AG09309 (cell line): ENCODE data around the gene EIF5B.

Experiments
- DNase-seq: peaks from one replicate; pipeline ENCODE4 v3.0.0-alpha.2; 2010; ENCODE audit warnings: low read depth
- H3K4me3 ChIP-seq: 2 replicates; pipeline ENCODE4 v1.5.1; 2011; ENCODE audit warnings: mild to moderate bottlenecking, low read depth, low read length, moderate library complexity; ENCODE audit not compliant: control insufficient read depth
- TF ChIP-seq, protein P1 (sequence below): IDR thresholded peaks from 2 replicates; pipeline ENCODE4 v1.5.1; 2011; ENCODE audit warnings: mild to moderate bottlenecking, low read depth, low read length, inconsistent platforms; ENCODE audit not compliant: insufficient read depth, control insufficient read depth; ENCODE audit errors: missing control alignments

The EIF5B gene

DNA sequence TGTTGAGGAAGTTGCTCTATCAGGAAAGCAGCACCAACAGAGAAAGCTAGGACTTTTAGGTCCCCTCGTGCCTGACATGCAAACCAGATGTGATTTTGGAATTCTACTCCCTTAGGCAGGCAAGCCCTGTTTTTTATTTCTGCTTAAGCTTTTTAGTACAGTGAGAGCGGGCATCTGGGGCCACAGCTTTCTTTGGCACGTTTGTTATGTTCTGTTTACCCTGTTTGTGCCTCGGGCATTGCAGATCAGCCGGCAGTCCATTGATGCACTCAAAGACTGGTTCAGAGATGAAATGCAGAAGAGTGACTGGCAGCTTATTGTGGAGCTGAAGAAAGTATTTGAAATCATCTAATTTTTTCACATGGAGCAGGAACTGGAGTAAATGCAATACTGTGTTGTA is 61.9 kb downstream of the EIF5B start:
- TF ChIP-seq, protein P1, sequence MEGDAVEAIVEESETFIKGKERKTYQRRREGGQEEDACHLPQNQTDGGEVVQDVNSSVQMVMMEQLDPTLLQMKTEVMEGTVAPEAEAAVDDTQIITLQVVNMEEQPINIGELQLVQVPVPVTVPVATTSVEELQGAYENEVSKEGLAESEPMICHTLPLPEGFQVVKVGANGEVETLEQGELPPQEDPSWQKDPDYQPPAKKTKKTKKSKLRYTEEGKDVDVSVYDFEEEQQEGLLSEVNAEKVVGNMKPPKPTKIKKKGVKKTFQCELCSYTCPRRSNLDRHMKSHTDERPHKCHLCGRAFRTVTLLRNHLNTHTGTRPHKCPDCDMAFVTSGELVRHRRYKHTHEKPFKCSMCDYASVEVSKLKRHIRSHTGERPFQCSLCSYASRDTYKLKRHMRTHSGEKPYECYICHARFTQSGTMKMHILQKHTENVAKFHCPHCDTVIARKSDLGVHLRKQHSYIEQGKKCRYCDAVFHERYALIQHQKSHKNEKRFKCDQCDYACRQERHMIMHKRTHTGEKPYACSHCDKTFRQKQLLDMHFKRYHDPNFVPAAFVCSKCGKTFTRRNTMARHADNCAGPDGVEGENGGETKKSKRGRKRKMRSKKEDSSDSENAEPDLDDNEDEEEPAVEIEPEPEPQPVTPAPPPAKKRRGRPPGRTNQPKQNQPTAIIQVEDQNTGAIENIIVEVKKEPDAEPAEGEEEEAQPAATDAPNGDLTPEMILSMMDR: no peak
- H3K4me3 ChIP-seq: no peak overlapping the region
- DNase-seq: no peak

DNA sequence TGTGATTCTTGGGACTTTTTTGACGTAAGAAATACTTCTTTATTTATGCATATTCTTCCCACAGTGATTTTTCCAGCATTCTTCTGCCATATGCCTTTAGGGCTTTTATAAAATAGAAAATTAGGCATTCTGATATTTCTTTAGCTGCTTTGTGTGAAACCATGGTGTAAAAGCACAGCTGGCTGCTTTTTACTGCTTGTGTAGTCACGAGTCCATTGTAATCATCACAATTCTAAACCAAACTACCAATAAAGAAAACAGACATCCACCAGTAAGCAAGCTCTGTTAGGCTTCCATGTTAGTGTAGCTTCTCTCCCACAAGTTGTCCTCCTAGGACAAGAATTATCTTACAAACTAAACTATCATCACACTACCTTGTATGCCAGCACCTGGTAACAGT is 62.6 kb downstream of the EIF5B start:
- no peak overlapping the region for H3K4me3 ChIP-seq
- TF ChIP-seq, protein P1: no peak
- DNase-seq: no peak

- no peak overlapping the region for H3K4me3 ChIP-seq
- TF ChIP-seq, protein P1: no peak
- no peak for DNase-seq
These were observed 64.7 kb downstream of the EIF5B start for GRCh38 chr2:99401841-99402240.

DNA sequence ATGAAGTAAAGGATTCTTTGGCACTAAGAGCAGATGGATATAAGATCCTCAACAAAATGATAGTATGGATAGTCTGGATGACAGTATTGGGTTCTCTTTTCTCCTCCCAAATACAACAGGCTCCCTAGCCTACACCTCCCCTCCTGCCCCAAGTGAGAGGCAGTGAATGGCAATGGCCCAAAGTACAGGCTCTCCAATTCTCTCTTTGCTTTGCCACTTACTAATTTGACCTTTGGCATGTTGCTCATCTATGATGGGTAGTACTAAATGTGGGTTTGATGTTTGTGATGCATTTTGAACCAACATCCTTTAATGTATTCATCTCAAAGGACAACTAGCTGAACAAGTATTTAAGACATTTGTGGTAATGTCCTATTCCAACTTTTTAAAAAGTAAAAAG is 65.9 kb downstream of the EIF5B start:
- DNase-seq: no peak
- TF ChIP-seq, protein P1: no peak
- no peak overlapping the region for H3K4me3 ChIP-seq

DNA sequence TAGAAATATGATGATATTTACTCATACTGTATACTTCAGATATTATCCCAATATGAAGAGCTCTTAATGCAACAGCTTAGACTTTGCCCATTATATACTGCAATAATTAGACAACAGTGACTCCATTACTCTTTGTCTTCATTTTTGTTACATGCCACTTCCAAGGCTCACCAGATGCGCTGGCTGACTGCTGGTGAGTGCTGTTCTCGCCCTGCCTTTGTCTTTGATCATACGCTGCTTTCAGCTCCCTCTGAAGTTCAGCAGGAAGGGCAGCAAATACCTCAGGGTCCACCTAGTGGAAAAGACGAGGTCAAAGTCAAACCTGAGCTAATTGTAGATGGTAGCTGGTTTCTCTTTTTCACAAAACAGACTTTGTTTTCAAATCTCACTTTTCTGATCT is 66.3 kb downstream of the EIF5B start:
- DNase-seq: no peak
- H3K4me3 ChIP-seq: no peak overlapping the region
- TF ChIP-seq, protein P1: no peak

DNA sequence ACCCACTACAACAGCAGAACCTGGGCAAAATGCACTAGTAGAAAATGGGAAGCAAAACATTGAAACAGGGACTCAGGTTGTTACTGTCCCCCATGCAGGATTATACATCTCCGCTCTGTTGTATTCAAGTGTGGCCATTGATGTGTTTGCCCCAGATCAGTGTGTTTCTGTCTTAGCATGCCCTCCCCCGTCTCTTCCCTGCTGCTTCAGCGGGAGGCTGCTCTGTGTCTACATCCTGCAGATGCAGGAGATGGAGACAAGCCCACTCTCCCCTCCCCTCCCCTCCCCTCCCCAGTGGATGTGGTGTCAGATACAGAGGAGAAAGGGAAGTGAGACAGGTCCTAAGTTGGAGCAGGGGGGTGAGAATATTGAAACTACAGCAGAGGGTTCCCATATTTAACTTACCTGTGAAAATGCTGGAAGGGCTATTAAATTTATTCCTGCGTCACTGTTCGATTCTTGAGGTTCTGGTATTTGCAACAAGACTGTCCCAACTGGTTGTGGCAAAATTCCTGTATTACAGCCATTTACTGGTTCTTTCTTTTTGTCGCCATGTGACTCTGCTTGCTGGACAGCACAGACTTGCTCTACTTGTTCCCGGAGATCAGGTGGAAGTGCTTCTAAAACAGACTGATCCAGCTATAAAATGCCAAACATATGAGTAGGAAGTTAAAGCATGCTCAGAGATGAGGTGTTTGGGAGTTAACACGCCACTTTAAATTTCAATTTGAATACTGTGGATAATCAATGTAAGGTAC is 67.0 kb downstream of the EIF5B start:
- TF ChIP-seq, protein P1: no peak
- no peak for DNase-seq

More for the DNA sequence above, 67.0 kb downstream of the EIF5B start:
- no peak overlapping the region for H3K4me3 ChIP-seq
